ENCODE measurements around the gene NFYB.
"Not testable (repeated sequence)": the region's sequence is repeated elsewhere in the genome, so short reads cannot be mapped to it uniquely, and the experiment has no call there.

NFYB gene

GRCh38 chr12:104122298-104122697 is 15.7 kb downstream of the NFYB start:
- peaks cover 15% of the 10 kb centered on the region for H3K36me3 ChIP-seq (replicated peaks)
- in situ Hi-C loops (cut with HindIII; ENCODE audit: low pct_ligation_motif_present, low sequenced_read_pairs): no loop called here
- no peaks in the 10 kb centered on the region for H3K27me3 ChIP-seq (replicated peaks)
- no peak overlapping the region for H3K4me3 ChIP-seq (ENCODE audit: low read depth, low read length)
- no peak for DNase-seq
- no peak overlapping the region for H3K27ac ChIP-seq
- TF ChIP-seq CTCF (IDR thresholded peaks at IDR 0.05; ENCODE audit: low read depth, low read length, missing control alignments): no peak

GRCh38 chr12:104121001-104121400 is 17.0 kb downstream of the NFYB start:
- in situ Hi-C loops (cut with HindIII; ENCODE audit: low pct_ligation_motif_present, low sequenced_read_pairs): no loop called here
- peak; percentile 40 for DNase-seq
- TF ChIP-seq CTCF (IDR thresholded peaks at IDR 0.05; ENCODE audit: low read depth, low read length, missing control alignments): no peak
- Histone ChIP-seq H3K36me3 (replicated peaks) (peaks cover 14% of the 10 kb centered on the region), H3K4me3 (ENCODE audit: low read depth, low read length) (no peak overlapping the region), H3K27me3 (replicated peaks) (no peaks in the 10 kb centered on the region), H3K27ac (peak overlapping the region; percentile 8)

GRCh38 chr12:104115587-104115975 is 22.4 kb downstream of the NFYB start:
- TF ChIP-seq CTCF (IDR thresholded peaks at IDR 0.05; ENCODE audit: low read depth, low read length, missing control alignments): no peak
- Histone ChIP-seq H3K27me3 (replicated peaks) (no peaks in the 10 kb centered on the region), H3K36me3 (replicated peaks) (peaks cover 4% of the 10 kb centered on the region), H3K4me3 (ENCODE audit: low read depth, low read length) (no peak overlapping the region), H3K27ac (no peak overlapping the region)
- in situ Hi-C loops (cut with HindIII; ENCODE audit: low pct_ligation_motif_present, low sequenced_read_pairs): no loop called here
- no peak for DNase-seq

- H3K27me3 ChIP-seq (replicated peaks); in situ Hi-C loops (cut with HindIII; ENCODE audit: low pct_ligation_motif_present, low sequenced_read_pairs); H3K27ac ChIP-seq; H3K4me3 ChIP-seq (ENCODE audit: low read depth, low read length); H3K36me3 ChIP-seq (replicated peaks); DNase-seq: not testable (repeated sequence)
These were observed 23.0 kb downstream of the NFYB start for GRCh38 chr12:104114834-104115586.

GRCh38 chr12:104109446-104110271 is 28.4 kb downstream of the NFYB start:
- Histone ChIP-seq H3K36me3 (replicated peaks) (no peaks in the 10 kb centered on the region), H3K27ac (no peak overlapping the region), H3K4me3 (ENCODE audit: low read depth, low read length) (no peak overlapping the region), H3K27me3 (replicated peaks) (no peaks in the 10 kb centered on the region)
- in situ Hi-C loops (cut with HindIII; ENCODE audit: low pct_ligation_motif_present, low sequenced_read_pairs): no loop called here
- TF ChIP-seq CTCF (IDR thresholded peaks at IDR 0.05; ENCODE audit: low read depth, low read length, missing control alignments): no peak
- no peak for DNase-seq

GRCh38 chr12:104108755-104109445 is 29.1 kb downstream of the NFYB start:
- H3K27ac ChIP-seq: no peak overlapping the region
- in situ Hi-C loops (cut with HindIII; ENCODE audit: low pct_ligation_motif_present, low sequenced_read_pairs): no loop called here
- H3K36me3 ChIP-seq (replicated peaks): no peaks in the 10 kb centered on the region
- DNase-seq: peak; percentile 88
- peak; percentile 97 for TF ChIP-seq CTCF (IDR thresholded peaks at IDR 0.05; ENCODE audit: low read depth, low read length, missing control alignments)
- H3K4me3 ChIP-seq (ENCODE audit: low read depth, low read length): no peak overlapping the region
- H3K27me3 ChIP-seq (replicated peaks): no peaks in the 10 kb centered on the region
